ENCODE data around the gene SELENON.
A peak's percentile ranks its signal among the peaks of the same experiment; 100 is the strongest.

Gene SELENON

GRCh38 chr1:25810341-25811299, 10.6 kb downstream of the SELENON start:
- DNase-seq = peak; percentile 65 to 82 (median 78)

- no peak for DNase-seq
Observed at GRCh38 chr1:25811384-25812082, 11.5 kb downstream of the SELENON start.

DNA sequence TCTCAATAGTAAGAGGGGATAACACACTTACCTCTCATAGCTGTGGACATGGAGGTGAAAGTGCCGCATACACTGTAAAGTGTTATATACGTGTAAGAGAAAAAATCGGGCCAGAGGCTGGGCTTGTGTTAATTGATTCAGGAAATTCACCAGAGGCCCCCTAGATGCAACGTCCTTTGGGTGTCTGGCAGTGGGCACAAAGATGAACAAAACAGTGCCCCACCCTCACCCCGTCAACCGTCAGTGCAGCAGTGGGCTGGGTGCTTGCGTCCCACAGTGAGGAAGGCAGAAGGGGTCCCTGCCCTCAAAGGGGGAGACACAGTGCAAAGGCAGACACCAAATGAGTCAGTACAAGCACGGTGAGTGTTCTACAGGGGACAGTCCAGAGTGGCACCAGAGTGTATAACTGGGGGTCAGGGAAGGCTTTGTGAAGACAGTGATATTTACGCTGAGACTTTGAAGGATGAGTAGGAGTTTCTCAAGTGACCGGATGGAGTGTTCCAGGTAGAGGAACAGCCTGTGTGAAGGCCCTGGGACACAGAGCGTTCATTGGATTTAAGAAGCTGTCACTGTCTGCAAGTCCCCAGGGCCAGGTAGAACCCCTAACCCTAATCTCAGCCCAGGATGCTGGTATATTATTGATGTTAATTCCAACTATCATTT, 13.2 kb downstream of the SELENON start:
- no peak for DNase-seq

GRCh38 chr1:25813734-25814471, 13.9 kb downstream of the SELENON start:
- no peak for DNase-seq

DNA sequence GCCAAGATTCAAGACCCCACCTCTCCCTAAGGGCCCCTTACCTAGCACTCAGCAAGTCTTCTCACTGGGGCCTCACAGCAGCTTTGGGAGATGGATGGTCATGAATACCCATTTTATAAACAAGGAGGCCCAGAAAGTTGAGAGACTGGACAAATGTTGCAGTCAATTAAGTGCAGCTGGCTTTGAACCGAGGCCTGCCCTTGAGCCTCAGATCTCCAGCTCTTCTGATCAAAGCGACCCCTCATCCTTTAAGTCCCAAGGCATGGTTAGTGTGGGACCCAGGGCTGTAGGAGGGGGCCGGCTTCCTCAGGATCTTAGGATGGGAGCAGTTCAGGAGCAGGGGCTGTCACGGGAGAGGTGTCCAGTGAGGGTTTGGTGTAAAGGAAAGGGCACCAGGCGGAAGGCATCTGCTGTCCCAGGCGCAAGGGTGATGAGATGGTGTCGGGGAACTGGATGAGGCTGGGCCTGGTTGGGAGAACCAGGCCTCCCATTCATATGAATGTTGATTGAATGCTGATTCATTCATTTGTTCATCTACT, 14.6 kb downstream of the SELENON start:
- no peak for DNase-seq

DNA sequence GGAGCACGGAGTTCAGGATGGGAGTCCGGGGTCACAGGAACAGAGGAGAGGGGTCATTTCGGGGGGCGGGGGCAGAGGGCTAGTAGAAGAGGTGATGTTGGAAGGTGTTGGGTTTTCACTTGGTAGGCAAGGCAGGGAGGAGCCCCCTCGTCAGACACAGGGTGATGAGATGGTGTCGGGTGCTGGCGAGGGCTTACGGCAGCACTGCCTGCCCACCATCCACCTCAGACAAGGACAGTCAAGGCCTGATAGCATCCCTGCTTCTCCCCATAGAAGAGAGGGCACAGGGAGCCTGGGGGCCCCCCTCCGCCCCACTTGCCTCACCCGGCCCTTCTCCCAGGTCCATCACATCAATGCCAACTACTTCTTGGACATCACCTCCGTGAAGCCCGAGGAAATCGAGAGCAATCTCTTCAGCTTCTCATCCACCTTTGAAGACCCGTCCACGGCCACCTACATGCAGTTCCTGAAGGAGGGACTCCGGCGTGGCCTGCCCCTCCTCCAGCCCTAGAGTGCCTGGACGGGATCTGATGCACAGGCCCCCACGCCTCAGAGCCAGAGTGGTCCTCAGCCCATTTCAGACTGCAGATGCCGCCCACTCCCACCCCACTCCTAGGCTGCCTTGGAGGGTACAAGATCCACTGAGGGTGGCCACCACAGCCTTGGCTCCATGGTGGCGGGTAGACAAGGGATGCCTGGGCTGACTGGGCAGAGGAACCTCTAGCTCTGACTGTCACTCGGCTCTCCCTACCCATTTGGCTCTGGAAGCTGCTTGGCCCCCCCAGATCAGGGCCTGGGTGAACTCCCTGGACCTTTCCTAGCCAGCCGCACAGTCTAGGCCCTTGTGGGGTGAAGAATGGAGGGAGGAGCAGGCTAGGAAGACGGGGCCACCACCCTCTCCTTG, 15.5 kb downstream of the SELENON start:
- DNase-seq = no peak

GRCh38 chr1:25816112-25816718, 16.2 kb downstream of the SELENON start:
- DNase-seq = no peak

DNA sequence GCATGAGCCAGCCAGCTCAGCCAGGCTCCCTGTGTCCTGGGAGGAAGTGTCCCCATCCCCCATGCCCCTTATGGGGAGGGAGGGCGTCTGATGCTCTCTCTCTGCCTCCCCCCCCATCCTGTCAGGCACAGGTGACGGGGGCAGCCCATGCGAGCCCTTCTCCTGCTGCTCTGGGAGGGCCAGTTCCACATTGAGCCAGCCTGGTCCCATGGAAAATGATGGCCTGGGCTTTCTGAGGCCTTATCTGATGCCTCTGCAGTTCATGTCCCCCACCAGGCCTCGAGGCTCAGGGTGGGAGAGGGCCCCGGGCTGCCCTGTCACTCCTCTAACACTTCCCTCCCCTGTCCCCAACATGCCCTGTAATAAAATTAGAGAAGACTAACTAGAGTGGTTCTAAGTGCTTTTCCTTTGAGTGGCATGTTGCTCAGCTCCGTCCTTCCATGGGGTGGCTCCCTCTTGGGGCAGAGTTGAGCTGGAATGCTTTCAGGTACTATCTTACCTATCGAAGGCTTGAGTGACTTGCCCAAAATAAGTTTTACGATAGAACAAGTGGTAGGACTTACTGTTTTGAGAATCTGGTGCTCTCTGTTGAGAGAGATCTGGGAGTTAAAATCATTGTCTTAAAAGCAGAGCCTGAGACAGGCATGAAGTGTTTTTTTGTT, 18.0 kb downstream of the SELENON start:
- DNase-seq = no peak

- no peak for DNase-seq
Observed at GRCh38 chr1:25818569-25818968, 18.6 kb downstream of the SELENON start.

DNA sequence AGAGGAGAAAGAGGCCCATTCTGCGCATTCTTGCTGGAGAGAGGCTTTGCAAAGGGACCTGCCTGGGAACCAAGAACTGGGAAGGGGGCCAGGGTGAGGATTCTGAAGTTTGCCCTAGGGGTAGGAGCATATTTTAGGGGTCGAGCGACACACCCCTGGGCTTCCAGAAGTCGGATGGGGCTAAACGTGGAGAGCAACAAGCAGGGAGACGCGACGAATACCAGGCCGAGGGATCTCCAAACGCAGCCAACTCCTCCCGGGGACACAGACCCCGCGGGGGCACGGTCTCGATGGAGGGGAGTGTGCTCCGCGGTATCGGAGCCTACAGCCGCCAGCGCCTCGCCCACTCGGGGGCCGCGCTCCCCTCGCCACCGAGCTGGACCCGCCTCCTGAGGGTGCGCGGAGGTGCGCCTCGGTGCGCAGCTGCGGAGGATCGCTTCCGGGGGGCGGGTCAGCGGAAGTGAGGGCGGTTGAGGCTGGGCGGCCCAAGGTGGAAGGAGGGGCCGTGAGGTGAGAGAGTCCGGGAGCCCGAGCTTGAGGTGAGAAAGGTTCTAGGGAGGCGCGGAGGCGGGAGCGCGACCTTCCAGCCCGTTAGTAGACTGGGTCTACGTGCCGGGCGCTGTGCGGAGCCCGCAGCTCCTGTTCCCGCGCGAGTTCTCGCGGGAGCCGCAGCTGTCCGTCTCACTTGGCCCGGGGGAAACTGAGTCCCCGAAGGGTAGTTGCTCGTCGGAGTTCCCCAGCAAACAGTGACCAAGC, 19.7 kb downstream of the SELENON start, which contains the start of gene MTFR1L:
Gene MTFR1L (plus strand): TSS at position 464 of the 756 bp plus-strand sequence. CDS start 3,151 bp downstream, outside the sequence.
- DNase-seq = peak; percentile 70 to 89 (median 78)

- DNase-seq = peak; percentile 76 to 82 (median 78)
Observed at GRCh38 chr1:25820247-25821111, 20.5 kb downstream of the SELENON start.

DNA sequence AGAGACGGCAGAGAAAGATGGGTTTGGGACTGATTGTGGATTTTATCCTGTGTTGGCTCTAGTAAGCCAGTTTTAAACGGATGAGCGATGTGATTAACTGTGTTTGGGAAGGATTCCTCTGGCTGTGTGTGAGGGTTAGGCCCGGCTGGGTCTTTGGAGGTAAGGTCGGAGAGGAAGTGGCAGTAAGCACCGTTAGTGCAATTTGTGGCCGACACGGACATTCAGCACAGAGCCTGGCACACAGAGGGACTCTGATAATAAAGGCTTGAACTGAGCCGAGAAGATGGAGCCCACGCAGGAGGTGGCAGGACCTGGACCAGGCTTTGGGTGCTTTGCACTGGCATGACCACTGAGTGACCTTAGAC, 21.1 kb downstream of the SELENON start:
- no peak for DNase-seq

GRCh38 chr1:25821630-25822091, 21.7 kb downstream of the SELENON start:
- no peak for DNase-seq

DNA sequence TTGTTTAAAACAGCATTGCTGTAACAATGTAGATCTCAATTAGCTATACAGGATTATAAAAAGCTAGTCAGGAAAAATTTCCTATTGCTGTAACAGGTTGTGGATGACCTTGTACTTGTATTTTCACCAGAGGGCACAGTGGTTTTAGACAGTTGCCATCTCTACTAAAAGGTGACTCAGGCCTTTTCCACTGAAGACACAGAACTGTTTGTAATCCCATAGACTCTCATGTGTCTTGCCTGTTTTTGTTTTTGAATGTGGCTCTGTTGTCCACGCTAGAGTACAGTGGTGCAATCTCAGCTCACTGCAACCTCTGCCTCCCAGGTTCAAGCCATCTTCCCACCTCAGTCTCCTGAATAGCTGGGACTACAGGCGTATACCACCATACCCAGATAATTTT, 25.6 kb downstream of the SELENON start:
- no peak for DNase-seq

DNA sequence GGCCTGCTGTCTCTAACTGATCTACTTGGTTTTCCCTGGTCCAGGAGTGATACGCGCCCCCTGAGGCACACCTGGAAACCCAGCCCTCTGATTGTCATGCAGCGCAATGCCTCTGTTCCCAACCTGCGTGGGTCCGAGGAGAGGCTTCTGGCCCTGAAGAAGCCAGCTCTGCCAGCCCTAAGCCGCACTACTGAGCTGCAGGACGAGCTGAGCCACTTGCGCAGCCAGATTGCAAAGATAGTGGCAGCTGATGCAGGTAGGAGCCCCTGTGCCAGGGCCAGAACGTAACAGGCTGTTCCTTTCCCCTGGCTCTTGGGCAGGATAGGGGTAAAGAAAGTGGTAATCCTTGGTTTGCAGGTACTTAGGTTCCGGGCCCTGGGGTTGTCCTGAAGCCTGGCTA, 26.6 kb downstream of the SELENON start:
- no peak for DNase-seq

DNA sequence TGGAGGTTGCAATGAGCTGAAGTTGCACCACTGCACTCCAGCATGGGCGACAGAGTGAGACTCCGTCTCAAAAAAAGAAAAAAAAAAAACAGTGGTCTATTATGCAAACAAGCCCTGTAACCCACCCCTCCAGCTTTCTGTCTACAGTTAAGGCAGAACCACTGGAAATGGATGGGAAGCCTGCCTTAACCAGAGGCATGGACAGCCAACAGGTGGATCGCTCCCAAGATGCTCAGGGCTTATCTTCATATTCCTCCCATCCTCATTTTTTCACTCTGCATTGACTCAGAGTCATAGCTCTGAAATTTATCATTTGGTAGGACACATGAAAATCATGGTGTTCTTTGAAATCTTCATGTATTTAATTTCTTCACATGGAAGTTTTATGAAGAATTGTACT, 28.5 kb downstream of the SELENON start:
- DNase-seq = no peak

DNA sequence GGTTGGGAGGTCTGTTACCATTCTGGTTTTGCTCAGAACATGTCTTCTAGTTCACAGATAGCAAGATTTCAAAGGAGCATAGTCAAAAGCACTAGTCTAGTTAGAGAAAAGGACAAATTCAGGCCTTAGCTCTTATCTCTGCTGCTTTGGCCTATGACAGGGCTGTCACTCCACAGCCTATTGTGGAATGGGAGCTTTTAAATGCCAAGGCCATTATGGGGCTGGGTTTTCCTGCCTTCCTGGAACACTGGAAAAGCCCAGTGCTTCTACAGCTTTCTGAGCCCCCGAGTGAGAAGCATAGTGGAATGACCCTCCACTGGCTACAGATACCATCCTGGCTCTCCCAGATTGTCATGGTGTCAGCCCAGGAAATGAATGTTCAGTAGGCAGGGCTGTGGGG, 29.1 kb downstream of the SELENON start:
- DNase-seq = no peak

DNA sequence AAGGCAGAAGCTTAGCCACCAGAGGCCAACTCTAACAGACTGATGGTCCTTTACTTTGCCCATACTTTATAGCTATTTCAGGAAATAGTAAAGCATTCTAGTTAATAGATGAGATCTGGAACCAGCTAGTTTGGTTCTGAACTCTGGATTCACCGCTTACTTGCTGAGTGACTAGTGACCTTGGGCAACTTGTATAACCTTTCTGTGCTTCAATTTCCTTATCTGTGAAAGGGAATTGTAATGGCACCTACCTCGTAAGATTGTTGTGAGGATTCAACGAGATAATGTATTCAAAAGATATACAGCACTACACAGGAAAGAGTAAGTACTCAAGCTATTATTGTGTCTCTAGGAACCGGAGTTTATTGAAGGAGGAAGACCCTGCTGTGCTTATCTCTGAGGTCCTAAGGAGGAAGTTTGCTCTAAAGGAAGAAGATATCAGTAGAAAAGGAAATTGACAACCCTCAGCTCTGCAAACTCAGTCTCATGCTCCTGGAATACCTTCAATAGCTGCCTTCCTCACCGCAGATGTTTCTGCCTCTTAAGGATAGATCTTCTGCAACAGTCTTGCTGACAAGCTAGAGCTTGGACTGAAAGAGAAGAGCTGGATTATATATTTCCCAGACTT, 31.7 kb downstream of the SELENON start:
- DNase-seq = no peak

Data from suppressor macrophage treated with lipopolysaccharide for 1 hour (primary cell).